HG03571 (cell line): ENCODE measurements around the gene NDUFC1.
A peak's percentile ranks its signal among the peaks of the same experiment; 100 is the strongest.
"Not testable (repeated sequence)": the region's sequence is repeated elsewhere in the genome, so short reads cannot be mapped to it uniquely, and the experiment has no call there.

ENCODE experiments used
- ATAC-seq: cut with Tn5 transposase; IDR thresholded peaks from one replicate; pipeline ENCODE4 v1.9.1; 2021; ENCODE audit not compliant: unreplicated experiment

Gene NDUFC1

GRCh38 chr4:139301821-139302611, at the start of gene NDUFC1:
Gene NDUFC1 (minus strand): TSS chr4:139302477. CDS start chr4:139295798, 6,679 bp downstream.
- peak; percentile 37 for ATAC-seq

- ATAC-seq = no peak
These were observed 35.3 kb upstream of the NDUFC1 start for GRCh38 chr4:139337612-139338011.

- no peak for ATAC-seq
These were observed 30.8 kb upstream of the NDUFC1 start for GRCh38 chr4:139333046-139333445.

GRCh38 chr4:139331185-139331584, 28.9 kb upstream of the NDUFC1 start:
- no peak for ATAC-seq

GRCh38 chr4:139330283-139330682, 28.0 kb upstream of the NDUFC1 start:
- no peak for ATAC-seq

GRCh38 chr4:139329665-139330200, 27.5 kb upstream of the NDUFC1 start:
- no peak for ATAC-seq

- no peak for ATAC-seq
These were observed 22.3 kb upstream of the NDUFC1 start for GRCh38 chr4:139324620-139325019.

GRCh38 chr4:139322541-139322940, 20.3 kb upstream of the NDUFC1 start:
- ATAC-seq = not testable (repeated sequence)

- ATAC-seq = not testable (repeated sequence)
These were observed 19.8 kb upstream of the NDUFC1 start for GRCh38 chr4:139322070-139322469.

GRCh38 chr4:139319571-139319970, 17.3 kb upstream of the NDUFC1 start:
- ATAC-seq = no peak

- no peak for ATAC-seq
These were observed 15.4 kb upstream of the NDUFC1 start for GRCh38 chr4:139317635-139318034.

- no peak for ATAC-seq
These were observed 14.5 kb upstream of the NDUFC1 start for GRCh38 chr4:139316733-139317132.

- peak; percentile 48 for ATAC-seq
These were observed 13.0 kb upstream of the NDUFC1 start for GRCh38 chr4:139315221-139315675.

- no peak for ATAC-seq
These were observed 11.9 kb upstream of the NDUFC1 start for GRCh38 chr4:139314047-139314800.

- ATAC-seq = not testable (repeated sequence)
These were observed 11.1 kb upstream of the NDUFC1 start for GRCh38 chr4:139313414-139313813.

- ATAC-seq = no peak
These were observed 10.5 kb upstream of the NDUFC1 start for GRCh38 chr4:139312552-139313332.

GRCh38 chr4:139311909-139312308, 9.6 kb upstream of the NDUFC1 start:
- no peak for ATAC-seq

- ATAC-seq = no peak
These were observed 2.6 kb upstream of the NDUFC1 start for GRCh38 chr4:139304920-139305319.

GRCh38 chr4:139301113-139301820, 1.0 kb downstream of the NDUFC1 start, which contains the start of gene NAA15:
Gene NAA15 (plus strand): TSS chr4:139301505. CDS start chr4:139301778, 273 bp downstream.
- ATAC-seq = peak; percentile 82

- peak; percentile 3 for ATAC-seq
These were observed 1.7 kb downstream of the NDUFC1 start for GRCh38 chr4:139300431-139301112.
